Right forelimb (tissue), 1 donor: ENCODE measurements around the gene COL6A6.

Source experiments
- DNase-seq: peaks from one replicate; pipeline ENCODE4 v3.0.0-alpha.2; 2018

The COL6A6 gene

GRCh38 chr3:130516645-130517512 lies at the start of gene COL6A6:
TSS of gene COL6A6 (plus strand) at chr3:130517177. CDS start at chr3:130560365, 43,188 bp downstream.
- DNase-seq = peak; percentile 67

- DNase-seq = no peak
Measured at GRCh38 chr3:130468311-130468710, 48.7 kb upstream of the COL6A6 start.

- no peak for DNase-seq
Measured at GRCh38 chr3:130470126-130470525, 46.9 kb upstream of the COL6A6 start.

- DNase-seq = no peak
Measured at GRCh38 chr3:130473416-130473815, 43.6 kb upstream of the COL6A6 start.

- peak; percentile 52 for DNase-seq
Measured at GRCh38 chr3:130480736-130481135, 36.2 kb upstream of the COL6A6 start.

GRCh38 chr3:130488288-130488687 lies 28.7 kb upstream of the COL6A6 start:
- DNase-seq = no peak

GRCh38 chr3:130488769-130489450 lies 28.1 kb upstream of the COL6A6 start:
- no peak for DNase-seq

GRCh38 chr3:130490241-130490640 lies 26.7 kb upstream of the COL6A6 start:
- DNase-seq = no peak

GRCh38 chr3:130491431-130491830 lies 25.5 kb upstream of the COL6A6 start:
- no peak for DNase-seq

- DNase-seq = no peak
Measured at GRCh38 chr3:130504701-130505100, 12.3 kb upstream of the COL6A6 start.

- DNase-seq = no peak
Measured at GRCh38 chr3:130506031-130506430, 10.9 kb upstream of the COL6A6 start.

GRCh38 chr3:130507746-130508145 lies 9.2 kb upstream of the COL6A6 start:
- DNase-seq = no peak

GRCh38 chr3:130509008-130509407 lies 8.0 kb upstream of the COL6A6 start:
- peak; percentile 61 for DNase-seq

- DNase-seq = no peak
Measured at GRCh38 chr3:130514681-130515080, 2.3 kb upstream of the COL6A6 start.

GRCh38 chr3:130515755-130516154 lies 1.2 kb upstream of the COL6A6 start:
- DNase-seq = no peak

- peak; percentile 54 for DNase-seq
Measured at GRCh38 chr3:130517602-130518001, 625 bp downstream of the COL6A6 start.

GRCh38 chr3:130519754-130520153 lies 2.8 kb downstream of the COL6A6 start:
- no peak for DNase-seq

- no peak for DNase-seq
Measured at GRCh38 chr3:130522399-130522798, 5.4 kb downstream of the COL6A6 start.

- DNase-seq = no peak
Measured at GRCh38 chr3:130527426-130527825, 10.4 kb downstream of the COL6A6 start.

GRCh38 chr3:130528120-130528519 lies 11.1 kb downstream of the COL6A6 start:
- no peak for DNase-seq

GRCh38 chr3:130529486-130530215 lies 12.7 kb downstream of the COL6A6 start:
- no peak for DNase-seq

GRCh38 chr3:130533247-130533646 lies 16.3 kb downstream of the COL6A6 start:
- no peak for DNase-seq

GRCh38 chr3:130537673-130538304 lies 20.8 kb downstream of the COL6A6 start:
- DNase-seq = no peak
